ENCODE results near the gene OSGEP. TPM values are rescaled to one million over a fixed set of nuclear protein-coding genes. Genes with fewer than 3 reads are reported as not detected.

OSGEP gene
- total and polyA plus RNA-seq, 2 of the 13 experiments (the other 11 are each of a cell fraction or from before 2014, with no cell fraction given), result 39.7 to 41.1 TPM

GRCh38 chr14:20469242-20469889 lies 14.8 kb upstream of the OSGEP start, which contains the start of gene PNP (continued):
- TF ChIP-seq ARID5B (CRISPR knock-in tag; IDR thresholded peaks at IDR 0.05) (peak; percentile 65; the same call in 1 of the 2 replicates), ZSCAN5A (CRISPR knock-in tag; IDR thresholded peaks at IDR 0.05; ENCODE audit: borderline replicate concordance) (peak; percentile 63; the same call in 1 of the 2 replicates), ZFP41 (CRISPR knock-in tag; IDR thresholded peaks at IDR 0.05; ENCODE audit: borderline replicate concordance) (0 out of 2 replicates have a peak, but pooled peaks have one; percentile 30), GPN1 (CRISPR knock-in tag; IDR thresholded peaks at IDR 0.05; ENCODE audit: borderline replicate concordance) (no peak), SIX4 (CRISPR knock-in tag; IDR thresholded peaks at IDR 0.05) (no peak), SRSF4 (IDR thresholded peaks at IDR 0.05; ENCODE audit: low read depth, low read length, poor library complexity, severe bottlenecking) (no peak), SALL2 (CRISPR knock-in tag; IDR thresholded peaks at IDR 0.05) (peak; percentile 84; the same call in 1 of the 2 replicates), EED (CRISPR knock-in tag; IDR thresholded peaks at IDR 0.05) (no peak; the same call in 1 of the 2 replicates), FOXJ3 (CRISPR knock-in tag; IDR thresholded peaks at IDR 0.05; ENCODE audit: borderline replicate concordance) (no peak), NBN (conservative IDR thresholded peaks at IDR 0.05) (no peak), SIN3B (IDR thresholded peaks at IDR 0.05; ENCODE audit: low read length) (no peak), ZBTB25 (CRISPR knock-in tag; IDR thresholded peaks at IDR 0.05) (no peak), HOXA7 (CRISPR knock-in tag; IDR thresholded peaks at IDR 0.05) (no peak), PRDM10 (CRISPR knock-in tag; IDR thresholded peaks at IDR 0.05; ENCODE audit: low read depth) (peak; percentile 67; the same call in 1 of the 2 replicates), ZNF263 (CRISPR knock-in tag; IDR thresholded peaks at IDR 0.05) (peak; percentile 52), THRA (CRISPR knock-in tag; IDR thresholded peaks at IDR 0.05; ENCODE audit: borderline replicate concordance) (peak; percentile 38; the same call in 1 of the 2 replicates), ZNF180 (CRISPR knock-in tag; IDR thresholded peaks at IDR 0.05; ENCODE audit: borderline replicate concordance, low read depth) (no peak)
